ENCODE data around the gene EFNA1.

GRCh38 chr1:155125511-155125945 lies 2.1 kb upstream of the EFNA1 start:
- TF ChIP-seq EZH2 (IDR thresholded peaks at IDR 0.05; ENCODE audit: borderline replicate concordance, insufficient read depth, low read length, poor library complexity, severe bottlenecking) (no peak), CTCF (IDR thresholded peaks at IDR 0.05; ENCODE audit: poor library complexity, severe bottlenecking) (no peak), RAD21 (conservative IDR thresholded peaks at IDR 0.05) (no peak), EP300 (conservative IDR thresholded peaks at IDR 0.05; ENCODE audit: poor library complexity, severe bottlenecking) (no peak), TAF1 (IDR thresholded peaks at IDR 0.05; ENCODE audit: low read depth) (no peak), REST (IDR thresholded peaks at IDR 0.05; ENCODE audit: borderline replicate concordance) (no peak)

All from neural cell (in vitro differentiated cells).